ENCODE measurements around the gene PUM2.

PUM2 gene

DNA sequence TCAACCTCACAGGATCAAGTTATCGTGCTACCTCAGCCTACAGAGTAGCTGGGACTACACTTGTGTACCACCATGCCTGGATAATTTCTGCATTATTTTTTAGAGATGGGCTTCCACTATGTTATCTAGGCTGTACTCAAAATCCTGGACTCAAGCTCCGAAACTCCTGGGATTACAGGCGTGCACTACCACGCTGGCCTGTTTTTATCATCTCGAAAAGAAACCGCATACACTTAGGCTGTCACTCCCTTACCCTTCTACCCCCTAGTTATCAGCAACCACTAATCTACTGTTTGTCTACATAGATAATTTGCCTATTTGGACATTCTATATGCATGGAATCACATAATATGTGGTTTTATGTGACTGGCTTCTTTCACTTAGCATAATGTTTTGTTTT, 8.5 kb upstream of the PUM2 start:
- CTCF ChIA-PET: no interaction called here
- POLR2A ChIA-PET: no interaction called here
- no peak for TF ChIP-seq FOXK2 (IDR thresholded peaks at IDR 0.05)
- no peak for DNase-seq (ENCODE audit: extremely low spot score)

DNA sequence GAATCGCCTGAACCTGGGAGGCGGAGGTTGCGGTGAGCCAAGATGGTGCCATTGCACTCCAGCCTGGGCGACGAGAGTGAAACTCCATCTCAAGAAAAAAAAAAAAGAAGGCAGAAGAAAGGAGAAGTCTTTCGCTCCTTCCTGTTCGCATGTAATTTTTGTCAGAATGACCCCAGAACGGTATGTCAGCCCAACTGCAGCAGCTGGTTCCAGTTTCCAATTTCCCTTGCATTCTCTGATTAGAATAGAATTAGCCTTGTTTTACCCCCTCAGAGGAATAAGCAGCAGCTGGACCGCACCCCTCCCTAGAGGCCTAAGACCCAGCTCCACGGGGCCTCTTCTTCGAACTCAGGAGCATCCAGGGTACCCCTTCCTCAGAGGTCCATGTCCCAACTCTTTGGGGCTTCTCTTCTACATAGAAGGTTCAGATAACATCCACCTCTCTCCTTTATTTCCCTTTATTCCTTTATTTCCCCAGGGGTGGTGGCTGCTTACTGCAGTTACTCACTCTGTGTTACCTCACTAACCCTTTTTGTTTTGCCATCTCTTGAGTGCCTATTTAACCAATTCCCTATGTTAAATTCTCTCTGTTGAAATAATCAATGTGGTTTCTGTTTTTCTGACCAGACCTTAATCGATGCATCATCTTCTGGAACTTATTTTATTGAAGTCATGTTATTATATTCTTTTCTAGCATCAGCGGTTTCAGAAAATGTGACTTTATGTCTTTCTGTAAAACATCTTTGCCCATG, 7.2 kb upstream of the PUM2 start:
- DNase-seq (ENCODE audit: extremely low spot score): no peak
- ChIA-PET CTCF (no interaction called here), POLR2A (no interaction called here)
- TF ChIP-seq, protein P1, sequence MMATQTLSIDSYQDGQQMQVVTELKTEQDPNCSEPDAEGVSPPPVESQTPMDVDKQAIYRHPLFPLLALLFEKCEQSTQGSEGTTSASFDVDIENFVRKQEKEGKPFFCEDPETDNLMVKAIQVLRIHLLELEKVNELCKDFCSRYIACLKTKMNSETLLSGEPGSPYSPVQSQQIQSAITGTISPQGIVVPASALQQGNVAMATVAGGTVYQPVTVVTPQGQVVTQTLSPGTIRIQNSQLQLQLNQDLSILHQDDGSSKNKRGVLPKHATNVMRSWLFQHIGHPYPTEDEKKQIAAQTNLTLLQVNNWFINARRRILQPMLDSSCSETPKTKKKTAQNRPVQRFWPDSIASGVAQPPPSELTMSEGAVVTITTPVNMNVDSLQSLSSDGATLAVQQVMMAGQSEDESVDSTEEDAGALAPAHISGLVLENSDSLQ (IDR thresholded peaks at IDR 0.05): no peak
- no peak for TF ChIP-seq FOXK2 (IDR thresholded peaks at IDR 0.05)

DNA sequence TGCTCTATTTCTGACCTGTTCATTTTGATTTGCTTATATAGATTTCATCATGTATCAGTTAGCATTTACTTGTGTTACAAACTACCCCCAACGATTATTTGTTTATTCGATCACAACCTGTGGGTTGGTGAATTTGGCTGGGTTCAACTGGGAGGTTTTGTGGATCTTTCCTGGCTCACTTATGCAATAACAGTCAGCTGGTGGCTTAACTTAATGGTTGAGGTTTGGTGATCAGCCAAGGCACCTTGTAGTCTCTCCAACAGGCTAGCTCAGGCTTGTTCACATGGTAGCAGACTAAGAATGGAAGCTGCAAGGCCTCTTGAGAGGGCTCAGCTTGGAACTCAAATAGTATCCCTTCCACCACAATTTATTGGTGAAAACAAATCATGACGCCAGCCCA, 5.4 kb upstream of the PUM2 start:
- no peak for DNase-seq (ENCODE audit: extremely low spot score)
- CTCF ChIA-PET: interaction anchor here (0.6 to 1.2 kb wide), 2 partner anchors 18 to 56 kb away, joined by 4 read pairs; no protein-coding TSS in a partner anchor

DNA sequence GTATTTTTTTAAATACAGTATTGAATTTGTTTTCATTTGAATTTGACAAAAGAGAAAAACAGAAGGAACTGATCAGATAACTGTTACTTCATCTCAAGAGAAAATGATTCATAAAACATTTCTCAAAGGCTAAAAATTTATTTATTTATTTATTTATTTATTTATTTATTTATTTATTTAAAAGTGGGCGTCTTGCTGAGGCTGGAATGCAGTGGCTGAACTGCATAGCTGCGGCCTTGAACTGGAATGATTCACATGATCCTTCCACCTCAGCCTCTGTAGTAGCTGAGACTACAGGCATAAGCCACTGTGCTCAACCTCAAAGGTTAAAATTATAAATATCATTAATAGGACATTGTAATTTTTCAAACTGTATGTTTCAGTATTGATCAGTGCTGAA, 4.5 kb upstream of the PUM2 start:
- POLR2A ChIA-PET: no interaction called here
- CTCF ChIA-PET: interaction anchor here (0.6 to 1.8 kb wide), 2 partner anchors 24 to 416 kb away, joined by 3 to 4 read pairs; no protein-coding TSS in a partner anchor
- DNase-seq (ENCODE audit: extremely low spot score): no peak
- TF ChIP-seq ARNT (IDR thresholded peaks at IDR 0.05): no peak
- TF ChIP-seq FOXM1 (IDR thresholded peaks at IDR 0.05; ENCODE audit: borderline replicate concordance): no peak
- no peak for TF ChIP-seq ZNF384 (IDR thresholded peaks at IDR 0.05)
- TF ChIP-seq, protein P1 (IDR thresholded peaks at IDR 0.05): no peak
- no peak for TF ChIP-seq TARDBP (IDR thresholded peaks at IDR 0.05)
- TF ChIP-seq LEF1 (IDR thresholded peaks at IDR 0.05; ENCODE audit: borderline replicate concordance): no peak
- no peak for TF ChIP-seq ELF4 (IDR thresholded peaks at IDR 0.05)
- TF ChIP-seq FOXA1 (IDR thresholded peaks at IDR 0.05): no peak

More for the DNA sequence above, 5.4 kb upstream of the PUM2 start:
- TF ChIP-seq, protein P1 (IDR thresholded peaks at IDR 0.05): no peak
- TF ChIP-seq NFRKB (IDR thresholded peaks at IDR 0.05): no peak
- TF ChIP-seq ELF4 (IDR thresholded peaks at IDR 0.05): no peak
- TF ChIP-seq SUZ12 (IDR thresholded peaks at IDR 0.05): no peak
- no peak for TF ChIP-seq FOXM1 (IDR thresholded peaks at IDR 0.05; ENCODE audit: borderline replicate concordance)
- no peak for TF ChIP-seq CTBP1 (IDR thresholded peaks at IDR 0.05; ENCODE audit: borderline replicate concordance)
- POLR2A ChIA-PET: no interaction called here

DNA sequence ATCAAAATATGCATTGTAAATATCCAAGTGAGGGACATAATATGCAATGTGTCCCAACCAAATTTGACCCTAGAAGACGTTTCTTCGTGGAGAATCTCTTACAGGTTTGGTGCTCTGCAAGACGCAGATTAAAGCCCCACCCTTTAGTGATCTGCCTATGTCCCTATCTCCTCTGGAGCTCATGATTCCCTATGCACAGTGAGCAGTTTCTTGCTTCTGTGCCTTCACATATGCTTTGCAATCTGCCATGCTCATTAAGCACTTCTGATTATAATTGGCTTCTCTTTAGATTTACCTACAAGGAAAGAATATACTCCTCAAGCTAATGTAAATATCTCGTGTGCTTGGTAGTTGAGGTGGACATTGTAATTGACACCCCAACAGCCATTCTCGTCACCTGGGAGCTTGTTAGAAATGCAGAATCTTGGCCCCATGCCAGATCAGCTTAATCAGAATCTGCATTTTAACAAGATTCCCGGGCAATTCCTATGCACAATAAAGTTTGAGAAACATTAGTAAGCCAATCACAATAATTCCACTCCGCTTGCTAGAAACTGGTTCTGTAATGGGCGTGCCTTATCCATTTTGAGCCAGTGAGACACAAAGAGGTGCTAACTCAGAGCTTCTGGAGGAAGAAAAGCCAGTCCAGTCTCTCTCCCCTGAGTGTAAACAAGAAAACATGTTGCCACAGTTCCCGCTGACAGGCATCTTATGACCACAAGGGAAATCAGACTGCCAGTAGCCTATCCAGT, 2.8 kb upstream of the PUM2 start:
- no peak for DNase-seq (ENCODE audit: extremely low spot score)
- POLR2A ChIA-PET: interaction anchor here (0.7 to 3.1 kb wide), 2 partner anchors 94 to 265 kb away, joined by 5 to 13 read pairs; partner anchors contain the start of gene RHOB
- TF ChIP-seq FOXK2 (IDR thresholded peaks at IDR 0.05) (no peak), NFRKB (IDR thresholded peaks at IDR 0.05) (no peak), SP1 (IDR thresholded peaks at IDR 0.05) (no peak), CTBP1 (IDR thresholded peaks at IDR 0.05; ENCODE audit: borderline replicate concordance) (no peak), HDGF (IDR thresholded peaks at IDR 0.05; ENCODE audit: borderline replicate concordance) (no peak), TARDBP (IDR thresholded peaks at IDR 0.05) (no peak)
- CTCF ChIA-PET: interaction anchor here (0.7 to 2.4 kb wide), 6 partner anchors 25 to 300 kb away, joined by 3 to 9 read pairs (median 4); no protein-coding TSS in a partner anchor

DNA sequence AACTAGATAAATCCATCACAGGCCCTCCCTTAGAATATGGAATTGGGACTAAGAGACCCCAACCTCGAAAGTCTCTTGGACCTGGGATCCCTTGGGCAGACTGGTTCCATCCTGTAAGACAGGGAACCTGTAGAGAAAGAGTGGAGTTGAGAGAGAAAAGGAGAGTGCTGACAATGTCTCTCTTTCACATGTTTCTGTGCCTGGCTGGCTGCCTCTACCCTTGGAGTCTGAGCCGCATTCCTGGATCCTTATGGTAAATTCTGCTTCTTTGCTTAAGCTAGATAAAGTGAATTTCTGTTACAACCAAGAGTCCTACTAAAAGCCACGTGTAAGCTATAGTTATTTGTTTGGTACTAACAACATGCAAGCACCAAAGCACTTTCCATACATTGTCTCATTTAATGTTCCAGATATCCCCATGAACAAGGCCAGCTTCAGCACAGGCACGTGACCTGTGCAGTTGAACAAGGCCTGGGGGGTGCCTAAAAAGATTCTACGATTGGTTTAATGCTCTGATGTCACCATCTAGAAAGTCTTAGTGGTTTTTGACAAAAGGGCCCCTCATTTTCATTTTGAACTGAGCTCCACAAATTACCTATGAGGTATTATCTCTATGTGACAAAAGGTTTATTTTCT, 2.1 kb upstream of the PUM2 start:
- TF ChIP-seq ARNT (IDR thresholded peaks at IDR 0.05): no peak
- TF ChIP-seq SUZ12 (IDR thresholded peaks at IDR 0.05): no peak
- no peak for TF ChIP-seq BHLHE40 (IDR thresholded peaks at IDR 0.05; ENCODE audit: borderline replicate concordance)
- no peak for TF ChIP-seq TARDBP (IDR thresholded peaks at IDR 0.05)
- TF ChIP-seq NFRKB (IDR thresholded peaks at IDR 0.05): no peak
- no peak for TF ChIP-seq CTBP1 (IDR thresholded peaks at IDR 0.05; ENCODE audit: borderline replicate concordance)
- no peak for TF ChIP-seq L3MBTL2 (conservative IDR thresholded peaks at IDR 0.05)
- TF ChIP-seq ELF4 (IDR thresholded peaks at IDR 0.05): no peak
- CTCF ChIA-PET: interaction anchor here (0.7 to 2.4 kb wide), 5 partner anchors 26 to 301 kb away, joined by 3 to 9 read pairs (median 3); no protein-coding TSS in a partner anchor
- POLR2A ChIA-PET: interaction anchor here (0.7 to 3.1 kb wide), 5 partner anchors 15 to 266 kb away, joined by 3 to 13 read pairs (median 5); partner anchors contain the start of gene RHOB
- no peak for DNase-seq (ENCODE audit: extremely low spot score)
